GM19372 (cell line): ENCODE measurements around the gene YWHAE.

Experiments used
- ATAC-seq: cut with Tn5 transposase; IDR thresholded peaks from one replicate; pipeline ENCODE4 v1.9.1; 2021; ENCODE audit warnings: mild to moderate bottlenecking, low read depth, moderate library complexity; ENCODE audit not compliant: unreplicated experiment

YWHAE gene

GRCh38 chr17:1298606-1299005, 101.4 kb downstream of the YWHAE start:
- no peak for ATAC-seq
